ENCODE data around the gene TNFSF10.

DNA sequence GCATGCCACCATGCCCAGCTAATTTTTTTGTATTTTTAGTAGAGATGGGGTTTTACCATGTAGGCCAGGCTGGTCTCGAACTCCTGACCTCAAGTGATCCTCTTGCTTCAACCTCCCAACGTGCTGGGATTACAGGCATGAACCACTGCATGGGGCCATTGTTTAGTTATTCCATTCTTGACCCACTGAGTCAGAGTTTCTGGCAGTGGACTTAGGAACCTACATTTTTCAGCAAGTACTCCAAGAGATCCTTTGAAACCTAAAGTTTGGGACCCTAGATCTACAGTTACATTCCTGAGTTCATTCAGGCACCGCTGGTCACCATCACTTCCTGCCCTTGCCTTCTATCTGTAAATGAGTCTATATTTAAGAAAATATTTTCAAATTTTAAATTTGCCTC is 1.4 kb upstream of the TNFSF10 start:
- TF ChIP-seq, protein P1, sequence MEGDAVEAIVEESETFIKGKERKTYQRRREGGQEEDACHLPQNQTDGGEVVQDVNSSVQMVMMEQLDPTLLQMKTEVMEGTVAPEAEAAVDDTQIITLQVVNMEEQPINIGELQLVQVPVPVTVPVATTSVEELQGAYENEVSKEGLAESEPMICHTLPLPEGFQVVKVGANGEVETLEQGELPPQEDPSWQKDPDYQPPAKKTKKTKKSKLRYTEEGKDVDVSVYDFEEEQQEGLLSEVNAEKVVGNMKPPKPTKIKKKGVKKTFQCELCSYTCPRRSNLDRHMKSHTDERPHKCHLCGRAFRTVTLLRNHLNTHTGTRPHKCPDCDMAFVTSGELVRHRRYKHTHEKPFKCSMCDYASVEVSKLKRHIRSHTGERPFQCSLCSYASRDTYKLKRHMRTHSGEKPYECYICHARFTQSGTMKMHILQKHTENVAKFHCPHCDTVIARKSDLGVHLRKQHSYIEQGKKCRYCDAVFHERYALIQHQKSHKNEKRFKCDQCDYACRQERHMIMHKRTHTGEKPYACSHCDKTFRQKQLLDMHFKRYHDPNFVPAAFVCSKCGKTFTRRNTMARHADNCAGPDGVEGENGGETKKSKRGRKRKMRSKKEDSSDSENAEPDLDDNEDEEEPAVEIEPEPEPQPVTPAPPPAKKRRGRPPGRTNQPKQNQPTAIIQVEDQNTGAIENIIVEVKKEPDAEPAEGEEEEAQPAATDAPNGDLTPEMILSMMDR (IDR thresholded peaks at IDR 0.05) = no peak
- no peak for TF ChIP-seq EP300 (IDR thresholded peaks at IDR 0.05)

Data from esophagus muscularis mucosa (tissue), 3 donors.